Stimulated activated naive CD8-positive, alpha-beta T cell treated with anti-CD3 and anti-CD28 coated beads, Interleukin-15, Interleukin-2, amounts not matched to agents 100 ng/mL and 50 ng/mL, for 24 hours (primary cell): Measurements from ENCODE around the gene ASIC5.

Experiments used
- H3K27ac Mint-ChIP-seq: one replicate; pipeline ENCODE4 v1.8.0; 2021; ENCODE audit warnings: mild to moderate bottlenecking, mixed read lengths
- H3K27me3 Mint-ChIP-seq: one replicate; pipeline ENCODE4 v1.8.0; 2021; ENCODE audit warnings: mixed read lengths
- H3K36me3 Mint-ChIP-seq: one replicate; pipeline ENCODE4 v1.8.0; 2021; ENCODE audit warnings: low read depth, mixed read lengths
- H3K4me1 Mint-ChIP-seq: one replicate; pipeline ENCODE4 v1.8.0; 2021; ENCODE audit warnings: low read depth, mixed read lengths
- H3K4me3 Mint-ChIP-seq: one replicate; pipeline ENCODE4 v1.8.0; 2021; ENCODE audit warnings: mild to moderate bottlenecking, mixed read lengths
- H3K9me3 Mint-ChIP-seq: one replicate; pipeline ENCODE4 v1.8.0; 2021; ENCODE audit warnings: mixed read lengths

The ASIC5 gene

GRCh38 chr4:155889946-155890345, 23.9 kb upstream of the ASIC5 start:
- no peaks in the 10 kb centered on the region for H3K4me1 Mint-ChIP-seq
- H3K36me3 Mint-ChIP-seq: no peaks in the 10 kb centered on the region
- H3K27ac Mint-ChIP-seq: no peak overlapping the region
- H3K4me3 Mint-ChIP-seq: no peak overlapping the region
- H3K9me3 Mint-ChIP-seq: peaks cover 4% of the 10 kb centered on the region
- peaks cover 25% of the 10 kb centered on the region for H3K27me3 Mint-ChIP-seq

DNA sequence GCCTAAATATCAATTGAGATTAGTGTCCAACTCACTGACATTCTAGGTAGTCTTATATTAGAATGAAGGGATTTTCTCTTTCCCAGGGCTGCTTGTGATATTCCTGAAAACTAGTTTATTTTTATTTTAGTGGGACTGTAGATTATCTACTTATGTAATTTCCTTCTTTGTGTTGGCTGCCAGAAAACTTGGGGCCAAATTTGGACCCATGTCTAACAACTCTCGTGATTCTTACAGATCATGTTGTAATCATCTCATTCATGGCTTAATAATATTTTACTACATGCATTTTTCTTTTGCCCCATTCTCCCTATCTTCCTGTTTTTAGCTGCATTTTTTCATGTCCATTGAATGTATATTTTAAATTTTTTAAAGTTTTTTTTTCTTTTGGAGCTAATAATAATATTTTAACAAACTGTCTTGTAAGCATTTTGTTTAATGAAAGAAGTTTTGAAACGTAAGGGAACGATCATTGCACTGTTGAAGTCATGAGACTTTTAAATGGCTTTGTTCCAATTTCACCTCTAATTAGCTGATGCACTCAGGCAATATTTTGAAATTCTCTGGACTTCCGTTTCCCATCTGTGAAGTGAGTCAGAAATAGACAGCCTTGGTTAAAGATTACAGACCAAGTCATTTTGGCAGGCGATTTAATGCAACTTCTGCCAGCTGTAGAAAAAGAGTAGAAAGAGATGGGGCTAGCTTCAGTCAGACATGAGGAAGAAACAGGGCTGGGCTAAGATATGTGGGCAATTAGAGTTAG, 23.1 kb upstream of the ASIC5 start:
- Mint-ChIP-seq H3K27me3 (peaks cover 25% of the 10 kb centered on the region), H3K9me3 (peaks cover 4% of the 10 kb centered on the region), H3K4me1 (no peaks in the 10 kb centered on the region), H3K4me3 (no peak overlapping the region), H3K36me3 (no peaks in the 10 kb centered on the region), H3K27ac (no peak overlapping the region)

DNA sequence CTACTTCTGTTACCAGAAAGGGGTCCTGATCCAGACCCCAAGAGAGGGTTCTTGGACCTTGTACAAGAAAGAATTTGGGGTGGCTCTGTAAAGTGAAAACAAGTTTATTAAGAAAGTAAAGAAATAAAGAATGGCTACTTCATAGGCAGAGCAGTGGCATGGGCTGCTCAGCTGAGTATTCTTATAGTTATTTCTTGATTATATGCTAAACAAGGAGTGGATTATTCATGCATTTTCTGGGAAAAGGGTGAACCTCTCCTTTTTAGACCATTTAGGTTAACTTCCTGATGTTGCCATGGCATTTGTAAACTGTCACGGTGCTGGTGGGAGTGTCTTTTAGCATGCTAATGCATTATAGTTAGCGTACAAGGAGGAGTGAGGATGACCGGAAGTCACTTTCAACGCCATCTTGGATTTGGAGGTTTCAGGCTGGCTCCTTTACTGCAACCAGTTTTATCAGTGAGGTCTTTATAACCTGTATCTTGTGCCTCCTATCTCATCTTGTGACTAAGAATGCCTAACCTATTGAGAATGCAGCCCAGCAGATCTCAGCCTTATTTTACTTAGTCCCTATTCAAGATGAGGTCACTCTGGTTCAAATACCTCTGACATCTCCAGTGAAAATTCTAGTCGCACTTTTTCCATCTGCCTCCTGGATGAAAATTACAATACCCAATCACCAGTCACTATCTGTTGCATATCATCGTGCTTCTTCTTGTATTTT, 21.9 kb upstream of the ASIC5 start:
- Mint-ChIP-seq H3K36me3 (no peaks in the 10 kb centered on the region), H3K27ac (no peak overlapping the region), H3K9me3 (peaks cover 4% of the 10 kb centered on the region), H3K4me1 (no peaks in the 10 kb centered on the region), H3K27me3 (peaks cover 25% of the 10 kb centered on the region), H3K4me3 (no peak overlapping the region)

DNA sequence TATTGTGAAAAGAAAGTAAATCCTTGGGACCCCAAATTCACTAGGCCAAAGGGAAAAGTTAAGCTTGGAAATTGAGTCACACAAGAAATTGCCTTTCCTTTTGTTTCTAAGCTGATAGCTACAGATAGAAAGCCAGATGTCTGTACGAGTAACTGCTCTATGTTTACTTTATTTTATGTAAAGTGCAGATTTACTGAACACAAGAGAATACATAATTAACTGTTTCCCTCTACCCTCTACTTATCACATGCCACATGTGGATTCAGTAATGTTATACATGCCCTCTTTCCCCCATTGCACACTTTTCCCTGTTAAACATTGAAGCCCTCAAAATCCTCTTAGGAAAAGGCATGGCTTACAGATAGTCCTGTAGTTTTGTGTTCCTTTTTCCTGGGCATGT, 21.0 kb upstream of the ASIC5 start:
- Mint-ChIP-seq H3K4me3 (no peak overlapping the region), H3K9me3 (peaks cover 4% of the 10 kb centered on the region), H3K27ac (no peak overlapping the region), H3K36me3 (no peaks in the 10 kb centered on the region), H3K27me3 (peaks cover 18% of the 10 kb centered on the region), H3K4me1 (no peaks in the 10 kb centered on the region)

GRCh38 chr4:155885666-155886065, 19.6 kb upstream of the ASIC5 start:
- H3K4me1 Mint-ChIP-seq: no peaks in the 10 kb centered on the region
- no peaks in the 10 kb centered on the region for H3K36me3 Mint-ChIP-seq
- no peaks in the 10 kb centered on the region for H3K9me3 Mint-ChIP-seq
- peaks cover 6% of the 10 kb centered on the region for H3K27me3 Mint-ChIP-seq
- H3K27ac Mint-ChIP-seq: no peak overlapping the region
- H3K4me3 Mint-ChIP-seq: no peak overlapping the region

- no peaks in the 10 kb centered on the region for H3K27me3 Mint-ChIP-seq
- H3K27ac Mint-ChIP-seq: no peak overlapping the region
- H3K4me3 Mint-ChIP-seq: no peak overlapping the region
- no peaks in the 10 kb centered on the region for H3K4me1 Mint-ChIP-seq
- no peaks in the 10 kb centered on the region for H3K9me3 Mint-ChIP-seq
- no peaks in the 10 kb centered on the region for H3K36me3 Mint-ChIP-seq
Measured at GRCh38 chr4:155883895-155884294, 17.8 kb upstream of the ASIC5 start.

- Mint-ChIP-seq H3K9me3 (no peaks in the 10 kb centered on the region), H3K27ac (no peak overlapping the region), H3K27me3 (no peaks in the 10 kb centered on the region), H3K36me3 (no peaks in the 10 kb centered on the region), H3K4me3 (no peak overlapping the region), H3K4me1 (no peaks in the 10 kb centered on the region)
Measured at GRCh38 chr4:155881555-155881954, 15.5 kb upstream of the ASIC5 start.

DNA sequence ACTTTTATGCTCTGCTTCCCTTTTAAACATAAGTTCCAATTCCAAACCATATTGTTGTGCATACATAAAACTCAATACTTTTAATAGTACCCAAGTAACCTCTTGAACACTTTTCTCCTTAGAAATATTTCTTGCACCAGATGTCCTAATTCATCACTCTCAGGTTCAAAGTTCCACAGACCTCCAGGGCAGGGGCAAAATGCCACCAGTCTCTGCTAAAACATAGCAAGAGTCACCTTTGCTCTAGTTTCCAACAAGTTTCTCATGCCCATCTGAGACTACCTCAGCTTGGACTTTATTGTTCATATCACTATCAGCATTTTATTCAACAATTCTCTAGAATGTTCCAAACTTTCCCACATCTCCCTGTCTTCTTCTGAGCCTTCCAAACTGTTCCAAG, 13.7 kb upstream of the ASIC5 start:
- Mint-ChIP-seq H3K27ac (no peak overlapping the region), H3K27me3 (no peaks in the 10 kb centered on the region), H3K4me3 (no peak overlapping the region), H3K36me3 (no peaks in the 10 kb centered on the region), H3K9me3 (no peaks in the 10 kb centered on the region), H3K4me1 (no peaks in the 10 kb centered on the region)

- H3K27ac Mint-ChIP-seq: no peak overlapping the region
- no peaks in the 10 kb centered on the region for H3K4me1 Mint-ChIP-seq
- H3K9me3 Mint-ChIP-seq: no peaks in the 10 kb centered on the region
- H3K27me3 Mint-ChIP-seq: no peaks in the 10 kb centered on the region
- H3K36me3 Mint-ChIP-seq: no peaks in the 10 kb centered on the region
- H3K4me3 Mint-ChIP-seq: no peak overlapping the region
Measured at GRCh38 chr4:155878611-155879010, 12.5 kb upstream of the ASIC5 start.

GRCh38 chr4:155877971-155878370, 11.9 kb upstream of the ASIC5 start:
- no peaks in the 10 kb centered on the region for H3K9me3 Mint-ChIP-seq

GRCh38 chr4:155875878-155876277, 9.8 kb upstream of the ASIC5 start:
- Mint-ChIP-seq H3K27ac (no peak overlapping the region), H3K4me1 (no peaks in the 10 kb centered on the region), H3K4me3 (no peak overlapping the region), H3K9me3 (no peaks in the 10 kb centered on the region), H3K36me3 (no peaks in the 10 kb centered on the region), H3K27me3 (peaks cover 5% of the 10 kb centered on the region)

More at GRCh38 chr4:155877971-155878370, 11.9 kb upstream of the ASIC5 start:
- Mint-ChIP-seq H3K27ac (no peak overlapping the region), H3K36me3 (no peaks in the 10 kb centered on the region), H3K4me1 (no peaks in the 10 kb centered on the region), H3K27me3 (no peaks in the 10 kb centered on the region), H3K4me3 (no peak overlapping the region)

DNA sequence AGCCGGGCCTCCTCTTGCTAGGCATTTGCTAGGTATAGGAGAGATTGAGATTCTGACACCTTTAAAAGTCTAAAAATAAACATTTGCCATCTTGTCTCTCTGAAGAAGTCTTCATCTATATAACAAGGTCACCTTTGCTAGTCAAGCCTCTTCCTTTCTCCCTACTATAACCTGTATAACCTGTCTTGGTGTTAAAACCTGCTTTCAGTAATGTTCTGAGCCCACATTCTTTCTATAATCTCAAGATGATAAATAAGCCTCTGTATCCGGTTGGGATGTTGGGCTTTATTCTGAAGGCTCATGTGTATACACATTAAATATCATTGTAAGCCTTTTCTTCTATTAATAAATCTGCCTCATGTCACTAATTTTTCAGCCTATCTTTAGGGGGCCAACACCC, 10.2 kb downstream of the ASIC5 start:
- Mint-ChIP-seq H3K36me3 (no peaks in the 10 kb centered on the region), H3K4me3 (no peak overlapping the region), H3K9me3 (no peaks in the 10 kb centered on the region)

GRCh38 chr4:155854582-155855226, 11.4 kb downstream of the ASIC5 start:
- Mint-ChIP-seq H3K4me1 (no peaks in the 10 kb centered on the region), H3K36me3 (no peaks in the 10 kb centered on the region), H3K27ac (no peak overlapping the region), H3K4me3 (no peak overlapping the region), H3K27me3 (peaks cover 4% of the 10 kb centered on the region), H3K9me3 (peaks cover 3% of the 10 kb centered on the region)

More for the DNA sequence above, 10.2 kb downstream of the ASIC5 start:
- Mint-ChIP-seq H3K27ac (no peak overlapping the region), H3K4me1 (no peaks in the 10 kb centered on the region), H3K27me3 (peaks cover 4% of the 10 kb centered on the region)

- H3K27ac Mint-ChIP-seq: no peak overlapping the region
- peaks cover 5% of the 10 kb centered on the region for H3K9me3 Mint-ChIP-seq
- H3K36me3 Mint-ChIP-seq: no peaks in the 10 kb centered on the region
- H3K27me3 Mint-ChIP-seq: peaks cover 4% of the 10 kb centered on the region
- H3K4me1 Mint-ChIP-seq: no peaks in the 10 kb centered on the region
- H3K4me3 Mint-ChIP-seq: no peak overlapping the region
Measured at GRCh38 chr4:155853189-155853588, 12.9 kb downstream of the ASIC5 start.

GRCh38 chr4:155849042-155849441, 17.0 kb downstream of the ASIC5 start:
- no peak overlapping the region for H3K27ac Mint-ChIP-seq
- H3K36me3 Mint-ChIP-seq: no peaks in the 10 kb centered on the region
- H3K27me3 Mint-ChIP-seq: no peaks in the 10 kb centered on the region
- H3K4me3 Mint-ChIP-seq: no peak overlapping the region
- H3K4me1 Mint-ChIP-seq: no peaks in the 10 kb centered on the region
- H3K9me3 Mint-ChIP-seq: peaks cover 5% of the 10 kb centered on the region
